Tibial artery (tissue), 4 donors: ENCODE data around the gene MRM2.
A peak's percentile ranks its signal among the peaks of the same experiment; 100 is the strongest.

Experiments
- DNase-seq, 2 donors: peaks; one replicate each; pipeline ENCODE4 v3.0.0-alpha.2; 2019
- H3K27ac ChIP-seq, 2 donors: fragments of 200-600 bp; sonication (generic) in 1 of 2; 1 replicate in 1 of 2; 2 replicates in 1 of 2; pipeline ENCODE4 v1.5.1; 2018 to 2019; ENCODE audit warnings: mild to moderate bottlenecking in 1 of 2
- H3K27me3 ChIP-seq, 2 donors: fragments of 200-600 bp; sonication (generic) in 1 of 2; one replicate each; pipeline versions ENCODE4 v1.5.1 to v1.6.0; 2016 to 2019
- H3K36me3 ChIP-seq, 3 donors: fragments of 200-600 bp; sonication (generic) in 2 of 3; one replicate each; pipeline ENCODE4 v1.5.1; 2016 to 2019; ENCODE audit warnings: mild to moderate bottlenecking in 2 of 3
- H3K4me1 ChIP-seq, 4 donors: fragments of 200-600 bp; sonication (generic) in 2 of 4; 1 replicate in 3 of 4; 2 replicates in 1 of 4; pipeline ENCODE4 v1.5.1; 2016 to 2019
- H3K4me3 ChIP-seq, 2 donors: fragments of 200-600 bp; sonication (generic) in 1 of 2; 1 replicate in 1 of 2; 2 replicates in 1 of 2; pipeline ENCODE4 v1.5.1; 2018 to 2019; ENCODE audit warnings: mild to moderate bottlenecking in 2 of 2
- H3K9me3 ChIP-seq, 3 donors: fragments of 200-600 bp; sonication (generic) in 1 of 3; one replicate each; pipeline ENCODE4 v1.5.1; 2016 to 2019
- CTCF ChIP-seq, 2 experiments: fragments of 200-600 bp in 1 of 2; fragments of 450-650 bp in 1 of 2; IDR thresholded peaks; one replicate each; pipeline ENCODE4 v1.5.1; 2017 to 2019; ENCODE audit warnings: antibody characterized with exemption in 2 of 2, mild to moderate bottlenecking in 1 of 2, moderate library complexity in 1 of 2
- intact Hi-C: fragments of 100-400 bp; cut with DNase I; formaldehyde crosslinking; loops from one replicate; pipeline ENCODE4 v1.15.0; 2023; ENCODE audit warnings: low total_unique reads

MRM2 gene

GRCh38 chr7:2249744-2250323, 7.8 kb upstream of the MRM2 start:
- Histone ChIP-seq H3K36me3 (peaks cover 0 to 28% (median 10%) of the 10 kb centered on the region in 3 donors), H3K27ac (peak overlapping the region; percentile 47 to 48), H3K4me1 (peaks cover 0 to 14% (median 8%) of the 10 kb centered on the region in 4 donors), H3K27me3 (no peaks in the 10 kb centered on the region), H3K9me3 (no peaks in the 10 kb centered on the region), H3K4me3 (no peak overlapping the region)
- no peak for TF ChIP-seq CTCF (IDR thresholded peaks at IDR 0.05)
- intact Hi-C loops = no loop called here
- no peak for DNase-seq

GRCh38 chr7:2248984-2249694, 7.1 kb upstream of the MRM2 start:
- Histone ChIP-seq H3K9me3 (no peaks in the 10 kb centered on the region), H3K27me3 (no peaks in the 10 kb centered on the region), H3K4me3 (no peak overlapping the region), H3K27ac (peak overlapping the region; percentile 47 to 48), H3K4me1 (peaks cover 0 to 14% (median 8%) of the 10 kb centered on the region in 4 donors), H3K36me3 (peaks cover 0 to 21% (median 6%) of the 10 kb centered on the region in 3 donors)
- no peak for TF ChIP-seq CTCF (IDR thresholded peaks at IDR 0.05)
- DNase-seq = peak; percentile 76 to 86
- intact Hi-C loops = no loop called here

GRCh38 chr7:2247141-2247995, 5.4 kb upstream of the MRM2 start:
- peaks cover 0 to 21% (median 13%) of the 10 kb centered on the region in 4 donors for H3K4me1 ChIP-seq
- no peak overlapping the region for H3K27ac ChIP-seq
- peak; percentile 18 to 39 for TF ChIP-seq CTCF (IDR thresholded peaks at IDR 0.05)
- no peaks in the 10 kb centered on the region for H3K9me3 ChIP-seq
- DNase-seq = no peak
- peaks cover 0 to 9% (median 0%) of the 10 kb centered on the region in 3 donors for H3K36me3 ChIP-seq
- no peak overlapping the region for H3K4me3 ChIP-seq
- no peaks in the 10 kb centered on the region for H3K27me3 ChIP-seq
- intact Hi-C loops = no loop called here

- Histone ChIP-seq H3K4me3 (no peak overlapping the region), H3K9me3 (no peaks in the 10 kb centered on the region), H3K36me3 (no peaks in the 10 kb centered on the region), H3K4me1 (peaks cover 0 to 28% (median 17%) of the 10 kb centered on the region in 4 donors), H3K27ac (no peak overlapping the region), H3K27me3 (no peaks in the 10 kb centered on the region)
- intact Hi-C loops = no loop called here
- no peak for TF ChIP-seq CTCF (IDR thresholded peaks at IDR 0.05)
- peak in 1 of 2 donors; percentile 56 for DNase-seq
Observed at GRCh38 chr7:2245883-2246675, 4.1 kb upstream of the MRM2 start.

- intact Hi-C loops = loop anchor here (5.0 kb wide), 2 partner anchors 108 to 787 kb away; partner anchors contain the start of genes EIF3B and MICALL2
- Histone ChIP-seq H3K27ac (no peak overlapping the region), H3K4me3 (no peak overlapping the region), H3K36me3 (peaks cover 0 to 2% (median 0%) of the 10 kb centered on the region in 3 donors), H3K9me3 (no peaks in the 10 kb centered on the region), H3K4me1 (peaks cover 0 to 37% (median 24%) of the 10 kb centered on the region in 4 donors), H3K27me3 (no peaks in the 10 kb centered on the region)
- DNase-seq = no peak
- no peak for TF ChIP-seq CTCF (IDR thresholded peaks at IDR 0.05)
Observed at GRCh38 chr7:2244404-2244995, 2.5 kb upstream of the MRM2 start.
